H1 (cell line): Measurements from ENCODE around the gene FIGNL1. TPM values are rescaled to one million over a fixed set of nuclear protein-coding genes. Genes with fewer than 3 reads are reported as not detected.

Experiments
- CTCF ChIA-PET: fragments of 300-600 bp; sonication (Branson Sonifier 250); formaldehyde crosslinking; loops from one replicate; lab custom pipeline; 2021; ENCODE audit not compliant: partially characterized antibody; lab: Charles Lee
- POLR2A ChIA-PET: fragments of 300-600 bp; sonication (Branson Sonifier 250); formaldehyde crosslinking; loops from one replicate; lab custom pipeline; 2021; ENCODE audit warnings: inconsistent platforms; ENCODE audit not compliant: partially characterized antibody; lab: Charles Lee
- DNase-seq, 2 experiments: peaks; one replicate each; pipeline versions ENCODE4 v3.0.0 to v3.0.0-alpha.2; 2010 to 2022; ENCODE audit warnings: low spot score in 2 of 2, low read depth in 1 of 2, mixed read lengths in 1 of 2
- FAIRE-seq: peaks from 2 replicates; lab custom pipeline; 2011; peaks lifted over from hg19 to GRCh38; lab: Jason Lieb, UNC
- H2AFZ ChIP-seq: 2 replicates; pipeline ENCODE4 v1.8.1; 2012; ENCODE audit warnings: low read length, inconsistent platforms
- H2AK5ac ChIP-seq: 2 replicates; pipeline ENCODE4 v1.6.1; 2013; ENCODE audit warnings: low read depth, low read length
- H2BK120ac ChIP-seq: replicated peaks from 2 replicates; pipeline ENCODE3; 2013; ENCODE audit warnings: low read depth, low read length, inconsistent platforms
- H2BK12ac ChIP-seq: 2 replicates; pipeline ENCODE4 v1.6.1; 2013; ENCODE audit warnings: low read depth, low read length
- H2BK15ac ChIP-seq: 2 replicates; pipeline ENCODE4 v1.6.1; 2013; ENCODE audit warnings: low read length
- H2BK20ac ChIP-seq: 2 replicates; pipeline ENCODE4 v1.6.1; 2013; ENCODE audit warnings: low read length
- H2BK5ac ChIP-seq: 2 replicates; pipeline ENCODE4 v1.6.1; 2013; ENCODE audit warnings: low read depth, low read length
- H3K14ac ChIP-seq: 2 replicates; pipeline ENCODE4 v1.6.1; 2013; ENCODE audit warnings: inconsistent platforms; ENCODE audit not compliant: insufficient read length
- H3K18ac ChIP-seq: 2 replicates; pipeline ENCODE4 v1.6.1; 2013; ENCODE audit warnings: low read length; ENCODE audit errors: extremely low read depth
- H3K23ac ChIP-seq: 2 replicates; pipeline ENCODE4 v1.6.1; 2013; ENCODE audit warnings: inconsistent platforms; ENCODE audit not compliant: insufficient read length
- H3K23me2 ChIP-seq: 2 replicates; pipeline ENCODE4 v1.6.1; 2013; ENCODE audit warnings: low read depth, low read length
- H3K27ac ChIP-seq: 2 replicates; pipeline ENCODE4 v1.6.1; 2011; ENCODE audit warnings: low read depth, low read length, inconsistent platforms
- H3K27me3 ChIP-seq, 4 experiments: replicated peaks in 1 of 4; 1 replicate in 1 of 4; 2 replicates in 3 of 4; pipeline versions ENCODE4 v1.6.1 to v1.8.1; 2011 to 2013; ENCODE audit warnings: low read length in 3 of 4, mild to moderate bottlenecking in 3 of 4, inconsistent platforms in 2 of 4, mixed read lengths in 2 of 4, moderate library complexity in 1 of 4; ENCODE audit not compliant: control insufficient read depth in 3 of 4, insufficient read depth in 3 of 4; ENCODE audit errors: extremely low read depth in 1 of 4
- H3K36me3 ChIP-seq, 4 experiments: 2 replicates each; pipeline versions ENCODE4 v1.6.1 to v1.8.1; 2011 to 2013; ENCODE audit warnings: mild to moderate bottlenecking in 4 of 4, low read length in 3 of 4, moderate library complexity in 2 of 4, control low read depth in 1 of 4, inconsistent platforms in 1 of 4; ENCODE audit not compliant: insufficient read depth in 4 of 4, control insufficient read depth in 2 of 4
- H3K4ac ChIP-seq: replicated peaks from 2 replicates; pipeline ENCODE3; 2013; ENCODE audit warnings: low read length, low read depth, mixed read lengths, inconsistent platforms; ENCODE audit not compliant: insufficient read length
- H3K4me1 ChIP-seq, 4 experiments: replicated peaks in 1 of 4; 1 replicate in 1 of 4; 2 replicates in 3 of 4; pipeline versions ENCODE4 v1.6.1 to v1.8.1; 2011 to 2013; ENCODE audit warnings: low read length in 3 of 4, inconsistent platforms in 2 of 4, mixed read lengths in 1 of 4; ENCODE audit not compliant: insufficient read depth in 4 of 4, control insufficient read depth in 3 of 4
- H3K4me2 ChIP-seq, 2 experiments: 2 replicates each; pipeline versions ENCODE4 v1.6.1 to v1.8.1; 2011 to 2013; ENCODE audit warnings: low read depth in 2 of 2, low read length in 2 of 2, control low read depth in 1 of 2, inconsistent platforms in 1 of 2, mild to moderate bottlenecking in 1 of 2; ENCODE audit not compliant: insufficient read depth in 1 of 2
- H3K4me3 ChIP-seq, 4 experiments: fragments of 200-600, 300-600 bp in 1 of 4; sonication (generic), shearing (Covaris generic), sonication (Bioruptor Twin) in 1 of 4; 2 replicates each; pipeline versions ENCODE4 v1.5.1 to v1.8.1; 2011 to 2016; ENCODE audit warnings: low read length in 4 of 4, low read depth in 3 of 4, control low read depth in 2 of 4, inconsistent platforms in 2 of 4, mild to moderate bottlenecking in 2 of 4, mixed read lengths in 1 of 4, moderate library complexity in 1 of 4; ENCODE audit not compliant: insufficient read depth in 2 of 4; ENCODE audit errors: extremely low read depth in 1 of 4
- H3K56ac ChIP-seq: replicated peaks from 2 replicates; pipeline ENCODE3; 2013; ENCODE audit warnings: low read depth, mild to moderate bottlenecking, mixed read lengths, low read length, inconsistent platforms; ENCODE audit not compliant: insufficient read length
- H3K79me1 ChIP-seq: 2 replicates; pipeline ENCODE4 v1.6.1; 2013; ENCODE audit warnings: low read depth, low read length, control low read depth
- H3K79me2 ChIP-seq, 2 experiments: 2 replicates each; pipeline versions ENCODE4 v1.6.1 to v1.8.1; 2012 to 2013; ENCODE audit warnings: low read length in 2 of 2, mild to moderate bottlenecking in 2 of 2, inconsistent platforms in 1 of 2; ENCODE audit not compliant: insufficient read depth in 2 of 2, control insufficient read depth in 1 of 2
- H3K9ac ChIP-seq, 4 experiments: replicated peaks in 1 of 4; 1 replicate in 1 of 4; 2 replicates in 3 of 4; pipeline versions ENCODE4 v1.6.1 to v1.8.1; 2011 to 2013; ENCODE audit warnings: low read depth in 3 of 4, low read length in 3 of 4, control low read depth in 2 of 4, mild to moderate bottlenecking in 2 of 4, moderate library complexity in 2 of 4, inconsistent platforms in 1 of 4; ENCODE audit errors: extremely low read depth in 1 of 4
- H3K9me3 ChIP-seq, 2 experiments: 2 replicates each; pipeline versions ENCODE4 v1.6.1 to v1.8.1; 2012 to 2013; ENCODE audit warnings: mild to moderate bottlenecking in 2 of 2, moderate library complexity in 2 of 2, control low read depth in 1 of 2, inconsistent platforms in 1 of 2, low read depth in 1 of 2, low read length in 1 of 2, mixed read lengths in 1 of 2; ENCODE audit not compliant: insufficient read depth in 2 of 2
- H4K20me1 ChIP-seq, 2 experiments: replicated peaks in 1 of 2; 2 replicates each; pipeline versions ENCODE3 to v1.8.1; 2011 to 2013; ENCODE audit warnings: inconsistent platforms in 2 of 2, low read length in 2 of 2, mild to moderate bottlenecking in 1 of 2; ENCODE audit not compliant: insufficient read depth in 2 of 2, control insufficient read depth in 1 of 2
- H4K5ac ChIP-seq: 2 replicates; pipeline ENCODE4 v1.6.1; 2013; ENCODE audit warnings: low read length, low read depth, mixed read lengths, inconsistent platforms; ENCODE audit not compliant: insufficient read length
- H4K8ac ChIP-seq: 2 replicates; pipeline ENCODE4 v1.8.0; 2013; ENCODE audit warnings: mild to moderate bottlenecking, moderate library complexity, low read length, inconsistent platforms; ENCODE audit not compliant: insufficient read depth; ENCODE audit errors: extremely low read depth
- H4K91ac ChIP-seq: replicated peaks from 2 replicates; pipeline ENCODE3; 2013; ENCODE audit warnings: low read length, mixed read lengths, inconsistent platforms; ENCODE audit not compliant: insufficient read length
- ATF3 ChIP-seq: IDR thresholded peaks from 2 replicates; pipeline ENCODE4 v1.6.1; 2011; ENCODE audit warnings: low read depth, mild to moderate bottlenecking, low read length; ENCODE audit not compliant: insufficient read depth
- BCL11A ChIP-seq, 2 experiments: IDR thresholded peaks; one replicate each; pipeline ENCODE4 v1.6.1; 2011; ENCODE audit warnings: low read depth in 2 of 2, low read length in 2 of 2, mild to moderate bottlenecking in 2 of 2
- BRCA1 ChIP-seq: IDR thresholded peaks from 2 replicates; pipeline ENCODE4 v1.6.1; 2012; ENCODE audit warnings: low read depth, low read length, improper control_type of control experiment
- CEBPB ChIP-seq: IDR thresholded peaks from 2 replicates; pipeline ENCODE4 v1.6.1; 2012; ENCODE audit warnings: low read depth, low read length
- CTBP2 ChIP-seq: IDR thresholded peaks from 2 replicates; pipeline ENCODE4 v1.7.0; 2011; ENCODE audit warnings: borderline replicate concordance, mild to moderate bottlenecking, moderate library complexity, mixed read lengths, low read length; ENCODE audit not compliant: insufficient read depth, insufficient read length
- FOSL1 ChIP-seq: IDR thresholded peaks from 2 replicates; pipeline ENCODE4 v1.6.1; 2011; ENCODE audit warnings: mild to moderate bottlenecking, low read depth, low read length, moderate library complexity; ENCODE audit not compliant: insufficient read depth
- GABPA ChIP-seq: IDR thresholded peaks from 2 replicates; pipeline ENCODE4 v1.6.1; 2011; ENCODE audit warnings: mild to moderate bottlenecking, low read length, moderate library complexity, borderline replicate concordance; ENCODE audit not compliant: insufficient read depth
- KDM1A ChIP-seq: fragments of 200-600, 300-600 bp; sonication (generic); IDR thresholded peaks from 2 replicates; pipeline ENCODE4 v1.7.1; 2016; ENCODE audit warnings: mild to moderate bottlenecking, low read length, borderline replicate concordance
- MAFK ChIP-seq: IDR thresholded peaks from 2 replicates; pipeline ENCODE4 v1.6.1; 2012; ENCODE audit warnings: low read depth, mild to moderate bottlenecking, improper control_type of control experiment, low read length
- NRF1 ChIP-seq: IDR thresholded peaks from 2 replicates; pipeline ENCODE4 v1.6.1; 2011; ENCODE audit warnings: mild to moderate bottlenecking, low read depth, low read length, improper control_type of control experiment
- POLR2A ChIP-seq, 2 experiments: IDR thresholded peaks; 1 replicate in 1 of 2; 2 replicates in 1 of 2; pipeline ENCODE4 v1.6.1; 2011; ENCODE audit warnings: low read depth in 2 of 2, low read length in 2 of 2, mild to moderate bottlenecking in 2 of 2; ENCODE audit errors: control extremely low read depth in 1 of 2
- SAP30 ChIP-seq: fragments of 300-600 bp; sonication (generic); IDR thresholded peaks from 2 replicates; pipeline ENCODE4 v1.7.1; 2012; ENCODE audit warnings: low read length, moderate library complexity, mild to moderate bottlenecking, inconsistent platforms; ENCODE audit not compliant: insufficient read depth, insufficient replicate concordance
- SP4 ChIP-seq: IDR thresholded peaks from 2 replicates; pipeline ENCODE4 v1.6.1; 2012; ENCODE audit warnings: low read length, inconsistent platforms
- TEAD4 ChIP-seq: IDR thresholded peaks from 2 replicates; pipeline ENCODE4 v1.6.1; 2012; ENCODE audit warnings: low read depth, low read length, inconsistent platforms, mixed read lengths
- ZNF274 ChIP-seq: IDR thresholded peaks from 2 replicates; pipeline ENCODE4 v1.7.0; 2012; ENCODE audit warnings: low read length, borderline replicate concordance; ENCODE audit errors: extremely low read depth
- WGBS, 2 experiments: shearing (Covaris generic) in 1 of 2; methylation state at CpG; one replicate each; pipeline versions ENCODE4 v1.1.6 to v1.1.7; 2013 to 2015; ENCODE audit warnings: low lambda C conversion rate in 2 of 2, mixed read lengths in 2 of 2, inconsistent platforms in 1 of 2, low coverage in 1 of 2, missing lambda C conversion rate in 1 of 2; ENCODE audit not compliant: insufficient replicate concordance in 2 of 2, insufficient coverage in 1 of 2, insufficient read length in 1 of 2; ENCODE audit errors: extremely low coverage in 1 of 2, missing lambda C conversion rate in 1 of 2; 5-methylcytosine and 5-hydroxymethylcytosine counted together
- polyA plus RNA-seq, 7 experiments: library from polyadenylated mRNA; depleted of rRNA in 3 of 7; stranded (reverse) in 5 of 7; unstranded in 2 of 7; fragments of >200 nt in 5 of 7; fragments of 200-250 nt in 2 of 7; gene quantifications; 1 replicate in 5 of 7; 2 replicates in 1 of 7; 4 replicates in 1 of 7; pipeline versions ENCODE4 v1.2.1 to v1.2.3, GENCODE V29; 2011 to 2013; ENCODE audit warnings: missing spikeins in 2 of 7, mixed read lengths in 2 of 7
- total RNA-seq: library from RNA; stranded (reverse); fragmentation: NEBNext Ultra II Directional; extraction: Animal tissue kit (Norgen Biotek cat#: 25700); gene quantifications from 2 replicates; pipeline ENCODE4 v1.2.1, GENCODE V29; 2021

Gene FIGNL1
- total and polyA plus RNA-seq, 2 of the 8 experiments (the other 6 are each of a cell fraction or from before 2014, with no cell fraction given), result 6.5 to 9.9 TPM

GRCh38 chr7:50421043-50421442 lies 29.1 kb downstream of the FIGNL1 start:
- Histone ChIP-seq H3K4me1 (peaks cover 0 to 8% (median 4%) of the 10 kb centered on the region in 4 experiments; a peak in 5 of 7 replicates), H3K9me3 (no peaks in the 10 kb centered on the region), H3K9ac (no peak overlapping the region), H2AK5ac (no peak overlapping the region), H3K23ac (no peak overlapping the region), H4K8ac (no peak overlapping the region), H3K27ac (no peak overlapping the region), H2BK15ac (no peak overlapping the region), H3K23me2 (no peaks in the 10 kb centered on the region), H4K5ac (no peak overlapping the region), H3K4me3 (no peak overlapping the region), H3K18ac (no peak overlapping the region), H3K36me3 (no peaks in the 10 kb centered on the region), H3K27me3 (no peaks in the 10 kb centered on the region; a peak in 1 of 7 replicates), H3K56ac (no peak overlapping the region), H3K79me2 (no peaks in the 10 kb centered on the region), H4K20me1 (no peaks in the 10 kb centered on the region), H3K14ac (no peak overlapping the region), H2BK20ac (no peak overlapping the region), H2AFZ (no peak overlapping the region), H2BK5ac (no peak overlapping the region), H4K91ac (no peak overlapping the region), H3K79me1 (no peaks in the 10 kb centered on the region), H3K4me2 (no peak overlapping the region), H3K4ac (no peak overlapping the region), H2BK120ac (no peak overlapping the region), H2BK12ac (no peak overlapping the region)
- 47% methylated on average over 3 of the region's 3 CpGs; no CpG with 5 or more reads in 1 of the 2 experiments for WGBS, 2 experiments
- ChIA-PET POLR2A (no interaction called here), CTCF (interaction anchor here (0.6 to 2.8 kb wide), 8 partner anchors 8 to 331 kb away, joined by 3 to 17 read pairs (median 3); no protein-coding TSS in a partner anchor)
- FAIRE-seq, result no peak
- no peak for DNase-seq
- no peak for TF ChIP-seq MAFK
- no peak for TF ChIP-seq BCL11A (IDR thresholded peaks at IDR 0.05; ENCODE audit: low read depth in 2 of 2, low read length in 2 of 2)
- no peak for TF ChIP-seq CTBP2
- TF ChIP-seq FOSL1, result no peak
- TF ChIP-seq NRF1, result no peak
- TF ChIP-seq ZNF274, result no peak
- TF ChIP-seq GABPA, result no peak
- no peak for TF ChIP-seq KDM1A
- no peak for TF ChIP-seq ATF3
- TF ChIP-seq CEBPB, result no peak
- TF ChIP-seq POLR2A (IDR thresholded peaks at IDR 0.05; ENCODE audit: control extremely low read depth in 1 of 2, low read depth in 2 of 2, low read length in 2 of 2), result no peak
- TF ChIP-seq SAP30, result no peak
- no peak for TF ChIP-seq BRCA1
- no peak for TF ChIP-seq SP4
- no peak for TF ChIP-seq TEAD4
